B cell (primary cell): ENCODE measurements around the gene KIF26B. TPM values are rescaled to one million over a fixed set of nuclear protein-coding genes. Genes with fewer than 3 reads are reported as not detected.
"Not testable (repeated sequence)": the region's sequence is repeated elsewhere in the genome, so short reads cannot be mapped to it uniquely, and the experiment has no call there.

Source experiments
- ATAC-seq: fragments of 200-7000 bp; cut with Tn5 transposase; one replicate; pipeline ENCODE4 v1.10.0; 2021; ENCODE audit warnings: low read depth, mild to moderate bottlenecking, moderate number of reproducible peaks, moderate library complexity
- CTCF ChIA-PET: fragments of 350-600 bp; sonication (Branson Sonifier 250); formaldehyde crosslinking; loops from one replicate; lab custom pipeline; 2021; ENCODE audit warnings: antibody characterized with exemption, inconsistent platforms; lab: Charles Lee
- POLR2A ChIA-PET: fragments of 350-600 bp; sonication (Branson Sonifier 250); formaldehyde crosslinking; loops from one replicate; lab custom pipeline; 2021; ENCODE audit warnings: antibody characterized with exemption; lab: Charles Lee
- DNase-seq: peaks from one replicate; pipeline ENCODE4 v3.0.0; 2013
- H2AFZ ChIP-seq: 2 replicates; pipeline ENCODE4 v1.6.1; 2012; ENCODE audit warnings: mild to moderate bottlenecking, low read depth, low read length; ENCODE audit not compliant: insufficient read depth, poor library complexity, severe bottlenecking
- H3K27ac ChIP-seq, 2 donors: 1 replicate in 1 of 2; 2 replicates in 1 of 2; pipeline ENCODE4 v1.5.1; 2012 to 2013; ENCODE audit warnings: low read length in 2 of 2, mild to moderate bottlenecking in 2 of 2, moderate library complexity in 1 of 2
- H3K27me3 ChIP-seq, 4 experiments: fragments of 200-600 bp in 1 of 4; sonication (generic) in 1 of 4; replicated peaks in 1 of 4; 1 replicate in 2 of 4; 2 replicates in 2 of 4; pipeline versions ENCODE4 v1.6.1 to v1.7.0; 2013 to 2016; ENCODE audit warnings: low read length in 3 of 4, mild to moderate bottlenecking in 2 of 4, mixed read lengths in 1 of 4, moderate library complexity in 1 of 4; ENCODE audit not compliant: insufficient read depth in 4 of 4, control insufficient read depth in 3 of 4; ENCODE audit errors: control extremely low read depth in 1 of 4
- H3K36me3 ChIP-seq, 2 experiments: replicated peaks in 1 of 2; 1 replicate in 1 of 2; 2 replicates in 1 of 2; pipeline versions ENCODE4 v1.6.1 to v1.7.1; 2013; ENCODE audit warnings: low read length in 1 of 2; ENCODE audit not compliant: insufficient read depth in 2 of 2, control insufficient read depth in 1 of 2; ENCODE audit errors: control extremely low read depth in 1 of 2, extremely low read depth in 1 of 2
- H3K4me1 ChIP-seq, 2 donors: fragments of 200-600 bp in 1 of 2; sonication (generic) in 1 of 2; 1 replicate in 1 of 2; 2 replicates in 1 of 2; pipeline versions ENCODE4 v1.5.1 to v1.6.1; 2013 to 2017; ENCODE audit warnings: low read length in 2 of 2; ENCODE audit not compliant: control insufficient read depth in 2 of 2, insufficient read depth in 2 of 2
- H3K4me2 ChIP-seq: replicated peaks from 2 replicates; pipeline ENCODE3; 2012; ENCODE audit warnings: mild to moderate bottlenecking, low read depth, low read length; ENCODE audit not compliant: poor library complexity, severe bottlenecking
- H3K4me3 ChIP-seq, 5 experiments: fragments of 200-600 bp in 1 of 5; sonication (generic) in 1 of 5; 1 replicate in 3 of 5; 2 replicates in 2 of 5; pipeline versions ENCODE4 v1.5.1 to v1.7.0; 2011 to 2016; ENCODE audit warnings: low read length in 4 of 5, mild to moderate bottlenecking in 4 of 5, low read depth in 2 of 5, control low read depth in 1 of 5, moderate library complexity in 1 of 5; ENCODE audit not compliant: insufficient read depth in 1 of 5; ENCODE audit errors: control extremely low read depth in 1 of 5, extremely low read depth in 1 of 5
- H3K79me2 ChIP-seq: fragments of 200-600 bp; sonication (generic); one replicate; pipeline ENCODE4 v1.6.0; 2016; ENCODE audit warnings: low read length; ENCODE audit not compliant: control insufficient read depth, insufficient read depth
- H3K9ac ChIP-seq: fragments of 200-600 bp; sonication (generic); 2 replicates; pipeline ENCODE4 v1.6.1; 2017; ENCODE audit warnings: mild to moderate bottlenecking, low read length, moderate library complexity
- H3K9me3 ChIP-seq, 3 donors: one replicate each; pipeline versions ENCODE4 v1.6.1 to v1.7.1; 2013; ENCODE audit warnings: low read length in 2 of 3; ENCODE audit not compliant: control insufficient read depth in 2 of 3, insufficient read depth in 1 of 3; ENCODE audit errors: control extremely low read depth in 1 of 3
- H4K20me1 ChIP-seq: 2 replicates; pipeline ENCODE4 v1.6.0; 2012; ENCODE audit warnings: mild to moderate bottlenecking, low read length; ENCODE audit not compliant: insufficient read depth, control insufficient read depth, poor library complexity, severe bottlenecking
- H3K27ac Mint-ChIP-seq: one replicate; pipeline ENCODE4 v1.8.0; 2021; ENCODE audit warnings: mixed read lengths
- H3K27me3 Mint-ChIP-seq: one replicate; pipeline ENCODE4 v1.8.0; 2021; ENCODE audit warnings: mixed read lengths
- H3K4me1 Mint-ChIP-seq: one replicate; pipeline ENCODE4 v1.8.0; 2021; ENCODE audit warnings: mixed read lengths
- H3K4me3 Mint-ChIP-seq: one replicate; pipeline ENCODE4 v1.8.0; 2021; ENCODE audit warnings: mixed read lengths
- H3K9me3 Mint-ChIP-seq: one replicate; pipeline ENCODE4 v1.8.0; 2022; ENCODE audit warnings: mixed read lengths; ENCODE audit not compliant: insufficient read depth
- EZH2 ChIP-seq: IDR thresholded peaks from 2 replicates; pipeline ENCODE4 v1.6.1; 2012; ENCODE audit warnings: borderline replicate concordance, low read depth, mild to moderate bottlenecking, moderate library complexity, low read length; ENCODE audit not compliant: insufficient read depth, poor library complexity, severe bottlenecking
- WGBS: methylation state at CpG from one replicate; pipeline ENCODE4 v1.1.5; 2013; ENCODE audit warnings: missing lambda C conversion rate; ENCODE audit not compliant: insufficient coverage; 5-methylcytosine and 5-hydroxymethylcytosine counted together
- intact Hi-C: fragments of 100-400 bp; cut with micrococcal nuclease; formaldehyde crosslinking; loops from one replicate; pipeline ENCODE4 v1.10.0; 2022
- polyA plus RNA-seq: library from polyadenylated mRNA; depleted of rRNA; stranded (reverse); fragments of >200 nt; gene quantifications from 2 replicates; pipeline ENCODE4 v1.2.3, GENCODE V29; 2012
- total RNA-seq, 2 donors: library from RNA; stranded (reverse); fragments of 120-200 nt in 1 of 2; gene quantifications; 1 replicate in 1 of 2; 2 replicates in 1 of 2; pipeline versions ENCODE4 v1.2.3 to v1.2.4, GENCODE V29; 2013 to 2022
- TF ChIP-seq, protein P1 (sequence below): fragments of 200-600 bp; IDR thresholded peaks from one replicate; pipeline ENCODE4 v1.8.0; 2022; ENCODE audit warnings: antibody characterized with exemption, mild to moderate bottlenecking

The KIF26B gene
- total and polyA plus RNA-seq, 2 donors (not counting 1 experiment from before 2014, with no cell fraction given): 0.62 TPM; not detected in 1

DNA sequence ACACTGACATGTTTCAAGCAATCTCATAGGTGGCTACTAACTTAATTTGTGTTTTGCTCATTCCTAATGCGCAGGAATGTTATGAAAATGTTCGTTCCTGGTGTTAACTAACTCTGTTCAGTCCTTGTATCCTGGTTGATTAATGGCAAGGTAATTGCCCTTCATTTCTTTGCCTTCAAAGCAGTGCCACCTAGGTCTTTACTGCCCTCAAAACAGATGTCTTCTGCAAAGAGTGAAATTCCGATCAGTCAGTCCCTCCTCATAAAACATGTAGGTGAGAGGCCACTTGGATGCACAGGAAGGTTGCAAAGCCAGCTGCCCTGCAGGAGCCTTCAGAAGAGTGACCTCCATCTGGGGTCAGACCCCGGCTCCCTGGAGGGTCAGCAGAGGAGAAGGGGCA, 179.4 kb downstream of the KIF26B start:
- Histone ChIP-seq H3K4me3 (no peak overlapping the region), H3K79me2 (no peaks in the 10 kb centered on the region), H3K27ac (no peak overlapping the region), H3K9ac (no peak overlapping the region), H3K36me3 (no peaks in the 10 kb centered on the region), H3K4me2 (no peak overlapping the region), H4K20me1 (no peaks in the 10 kb centered on the region), H3K27me3 (no peaks in the 10 kb centered on the region), H3K9me3 (no peaks in the 10 kb centered on the region), H2AFZ (no peak overlapping the region), H3K4me1 (no peaks in the 10 kb centered on the region)
- peaks cover 3% of the 10 kb centered on the region for H3K27me3 Mint-ChIP-seq
- ChIA-PET CTCF (no interaction called here), POLR2A (no interaction called here)
- ATAC-seq (no peak), DNase-seq (no peak)
- H3K9me3 Mint-ChIP-seq: no peaks in the 10 kb centered on the region
- TF ChIP-seq, protein P1, sequence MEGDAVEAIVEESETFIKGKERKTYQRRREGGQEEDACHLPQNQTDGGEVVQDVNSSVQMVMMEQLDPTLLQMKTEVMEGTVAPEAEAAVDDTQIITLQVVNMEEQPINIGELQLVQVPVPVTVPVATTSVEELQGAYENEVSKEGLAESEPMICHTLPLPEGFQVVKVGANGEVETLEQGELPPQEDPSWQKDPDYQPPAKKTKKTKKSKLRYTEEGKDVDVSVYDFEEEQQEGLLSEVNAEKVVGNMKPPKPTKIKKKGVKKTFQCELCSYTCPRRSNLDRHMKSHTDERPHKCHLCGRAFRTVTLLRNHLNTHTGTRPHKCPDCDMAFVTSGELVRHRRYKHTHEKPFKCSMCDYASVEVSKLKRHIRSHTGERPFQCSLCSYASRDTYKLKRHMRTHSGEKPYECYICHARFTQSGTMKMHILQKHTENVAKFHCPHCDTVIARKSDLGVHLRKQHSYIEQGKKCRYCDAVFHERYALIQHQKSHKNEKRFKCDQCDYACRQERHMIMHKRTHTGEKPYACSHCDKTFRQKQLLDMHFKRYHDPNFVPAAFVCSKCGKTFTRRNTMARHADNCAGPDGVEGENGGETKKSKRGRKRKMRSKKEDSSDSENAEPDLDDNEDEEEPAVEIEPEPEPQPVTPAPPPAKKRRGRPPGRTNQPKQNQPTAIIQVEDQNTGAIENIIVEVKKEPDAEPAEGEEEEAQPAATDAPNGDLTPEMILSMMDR: no peak
- no peak for TF ChIP-seq EZH2
- WGBS: 70% methylated on average over 3 of the region's 4 CpGs
- intact Hi-C loops: no loop called here
- H3K27ac Mint-ChIP-seq: no peak overlapping the region
- no peaks in the 10 kb centered on the region for H3K4me1 Mint-ChIP-seq
- no peak overlapping the region for H3K4me3 Mint-ChIP-seq

GRCh38 chr1:245334827-245335490, 180.2 kb downstream of the KIF26B start:
- H3K79me2 ChIP-seq: no peaks in the 10 kb centered on the region
- H3K36me3 ChIP-seq: no peaks in the 10 kb centered on the region
- H3K4me3 Mint-ChIP-seq: no peak overlapping the region
- H3K4me1 ChIP-seq: no peaks in the 10 kb centered on the region
- TF ChIP-seq EZH2: no peak
- TF ChIP-seq, protein P1: no peak
- no peaks in the 10 kb centered on the region for H3K27me3 ChIP-seq
- CTCF ChIA-PET: no interaction called here
- H3K27ac Mint-ChIP-seq: no peak overlapping the region
- no peak overlapping the region for H2AFZ ChIP-seq
- intact Hi-C loops: no loop called here
- H3K9ac ChIP-seq: no peak overlapping the region
- no peak for DNase-seq
- peaks cover 3% of the 10 kb centered on the region for H3K27me3 Mint-ChIP-seq
- ATAC-seq: no peak
- H3K27ac ChIP-seq: no peak overlapping the region
- H3K9me3 ChIP-seq: no peaks in the 10 kb centered on the region
- no peaks in the 10 kb centered on the region for H3K9me3 Mint-ChIP-seq
- no peak overlapping the region for H3K4me3 ChIP-seq
- no peaks in the 10 kb centered on the region for H4K20me1 ChIP-seq
- WGBS: 93% methylated on average over 7 of the region's 9 CpGs
- no peaks in the 10 kb centered on the region for H3K4me1 Mint-ChIP-seq
- POLR2A ChIA-PET: no interaction called here
- H3K4me2 ChIP-seq: no peak overlapping the region

DNA sequence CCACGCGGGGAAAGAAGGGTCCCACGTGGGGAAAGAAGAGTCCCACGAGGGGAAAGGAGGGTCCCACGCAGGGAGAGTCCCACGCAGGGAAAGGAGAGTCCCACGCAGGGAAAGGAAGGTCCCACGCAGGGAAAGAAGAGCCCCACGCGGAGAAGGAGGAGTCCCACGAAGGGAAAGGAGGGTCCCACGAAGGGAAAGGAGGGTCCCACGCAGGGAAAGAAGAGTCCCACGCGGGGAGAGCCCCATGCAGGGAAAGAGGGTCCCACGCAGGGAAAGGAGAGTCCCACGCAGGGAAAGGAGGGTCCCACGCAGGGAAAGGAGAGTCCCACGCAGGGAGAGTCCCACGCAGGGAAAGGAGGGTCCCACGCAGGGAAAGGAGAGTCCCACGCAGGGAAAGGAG, 180.9 kb downstream of the KIF26B start:
- H3K4me1 Mint-ChIP-seq, H3K4me2 ChIP-seq, ATAC-seq, POLR2A ChIA-PET, H3K4me3 Mint-ChIP-seq, H3K36me3 ChIP-seq, H3K27ac ChIP-seq, H3K27me3 Mint-ChIP-seq, H3K79me2 ChIP-seq, CTCF ChIA-PET, H4K20me1 ChIP-seq, H3K4me1 ChIP-seq, intact Hi-C loops, H3K9me3 Mint-ChIP-seq, H3K27ac Mint-ChIP-seq, H3K9me3 ChIP-seq, H3K4me3 ChIP-seq, DNase-seq, H2AFZ ChIP-seq, H3K27me3 ChIP-seq, H3K9ac ChIP-seq: not testable (repeated sequence)
- 76% methylated on average over 17 of the region's 22 CpGs for WGBS
